H9 (cell line): ENCODE data around the gene LARGE1. TPM values are rescaled to one million over a fixed set of nuclear protein-coding genes. Genes with fewer than 3 reads are reported as not detected.

ENCODE experiments used
- DNase-seq: peaks from one replicate; pipeline ENCODE4 v3.0.0-alpha.2; 2017
- H2AFZ ChIP-seq: one replicate; pipeline ENCODE4 v1.6.1; 2013; ENCODE audit warnings: mild to moderate bottlenecking, low read length, control low read depth, moderate library complexity
- H2AK5ac ChIP-seq: 2 replicates; pipeline ENCODE4 v1.6.1; 2013; ENCODE audit warnings: low read length, control low read depth, mixed read lengths; ENCODE audit not compliant: insufficient read length
- H2BK120ac ChIP-seq: one replicate; pipeline ENCODE4 v1.6.1; 2013; ENCODE audit warnings: low read depth, mild to moderate bottlenecking, low read length, control low read depth, inconsistent platforms; ENCODE audit not compliant: poor library complexity, severe bottlenecking
- H2BK12ac ChIP-seq: 2 replicates; pipeline ENCODE4 v1.6.1; 2013; ENCODE audit warnings: low read length, control low read depth, mixed read lengths, low read depth; ENCODE audit not compliant: insufficient read length
- H2BK15ac ChIP-seq: 2 replicates; pipeline ENCODE4 v1.6.1; 2013; ENCODE audit warnings: low read depth, low read length, control low read depth
- H2BK20ac ChIP-seq: one replicate; pipeline ENCODE4 v1.6.1; 2013; ENCODE audit warnings: low read depth, mild to moderate bottlenecking, low read length, control low read depth, inconsistent platforms; ENCODE audit not compliant: poor library complexity, severe bottlenecking
- H2BK5ac ChIP-seq: 2 replicates; pipeline ENCODE4 v1.6.1; 2013; ENCODE audit warnings: low read length, control low read depth, mixed read lengths; ENCODE audit not compliant: insufficient read length
- H3K14ac ChIP-seq: 2 replicates; pipeline ENCODE4 v1.6.1; 2013; ENCODE audit warnings: low read length, control low read depth; ENCODE audit not compliant: insufficient read depth
- H3K18ac ChIP-seq: 2 replicates; pipeline ENCODE4 v1.6.1; 2013; ENCODE audit warnings: low read depth, mild to moderate bottlenecking, mixed read lengths, low read length, control low read depth; ENCODE audit not compliant: insufficient read length
- H3K23ac ChIP-seq: 2 replicates; pipeline ENCODE4 v1.6.1; 2013; ENCODE audit warnings: low read length, control low read depth, mixed read lengths, low read depth; ENCODE audit not compliant: insufficient read length
- H3K23me2 ChIP-seq: 2 replicates; pipeline ENCODE4 v1.6.1; 2013; ENCODE audit warnings: low read depth, mild to moderate bottlenecking, mixed read lengths, low read length, control low read depth; ENCODE audit not compliant: insufficient read length, poor library complexity, severe bottlenecking
- H3K27ac ChIP-seq: 2 replicates; pipeline ENCODE4 v1.5.1; 2013; ENCODE audit warnings: low read length, control low read depth, mixed read lengths, low read depth; ENCODE audit not compliant: insufficient read length
- H3K27me3 ChIP-seq: 2 replicates; pipeline ENCODE4 v1.6.1; 2013; ENCODE audit warnings: low read length, control low read depth, inconsistent platforms; ENCODE audit not compliant: insufficient read depth
- H3K4ac ChIP-seq: 2 replicates; pipeline ENCODE4 v1.6.1; 2013; ENCODE audit warnings: low read depth, mild to moderate bottlenecking, control low read depth, inconsistent platforms, low read length, moderate library complexity
- H3K4me1 ChIP-seq: 2 replicates; pipeline ENCODE4 v1.6.1; 2013; ENCODE audit warnings: low read length, control low read depth, inconsistent platforms; ENCODE audit not compliant: insufficient read depth
- H3K4me2 ChIP-seq: 2 replicates; pipeline ENCODE4 v1.6.1; 2013; ENCODE audit warnings: low read length, control low read depth, mixed read lengths; ENCODE audit not compliant: insufficient read length, insufficient read depth
- H3K56ac ChIP-seq: 2 replicates; pipeline ENCODE4 v1.6.1; 2013; ENCODE audit warnings: low read depth, mild to moderate bottlenecking, mixed read lengths, low read length, control low read depth; ENCODE audit not compliant: insufficient read length
- H3K79me1 ChIP-seq: 2 replicates; pipeline ENCODE4 v1.6.1; 2013; ENCODE audit warnings: low read depth, mild to moderate bottlenecking, moderate library complexity, low read length, control low read depth, inconsistent platforms; ENCODE audit not compliant: insufficient read depth, poor library complexity, severe bottlenecking
- H3K79me2 ChIP-seq: 2 replicates; pipeline ENCODE4 v1.6.1; 2013; ENCODE audit warnings: low read length, control low read depth, inconsistent platforms; ENCODE audit not compliant: insufficient read depth
- H3K9ac ChIP-seq: 2 replicates; pipeline ENCODE4 v1.6.1; 2013; ENCODE audit warnings: low read length, control low read depth, mixed read lengths; ENCODE audit not compliant: insufficient read length; ENCODE audit errors: extremely low read depth
- H3K9me3 ChIP-seq: one replicate; pipeline ENCODE4 v1.6.1; 2013; ENCODE audit warnings: low read depth, low read length, inconsistent platforms; ENCODE audit not compliant: control insufficient read depth
- H3T11ph ChIP-seq: one replicate; pipeline ENCODE4 v1.6.1; 2013; ENCODE audit warnings: mild to moderate bottlenecking, low read length, control low read depth, inconsistent platforms
- H4K20me1 ChIP-seq: one replicate; pipeline ENCODE4 v1.6.1; 2013; ENCODE audit not compliant: control insufficient read depth, insufficient read length, insufficient read depth
- H4K5ac ChIP-seq: 2 replicates; pipeline ENCODE4 v1.6.1; 2013; ENCODE audit warnings: low read depth, mild to moderate bottlenecking, mixed read lengths, low read length, control low read depth; ENCODE audit not compliant: insufficient read length
- H4K8ac ChIP-seq: replicated peaks from 2 replicates; pipeline ENCODE4 v1.6.1; 2013; ENCODE audit warnings: low read length, control low read depth, mixed read lengths, low read depth; ENCODE audit not compliant: insufficient read length
- H4K91ac ChIP-seq: 2 replicates; pipeline ENCODE4 v1.6.1; 2013; ENCODE audit warnings: low read depth, mild to moderate bottlenecking, moderate library complexity, mixed read lengths, low read length, control low read depth; ENCODE audit not compliant: insufficient read length
- H3K27ac Mint-ChIP-seq, 3 experiments: 2 replicates in 2 of 3; 3 replicates in 1 of 3; pipeline ENCODE4 v1.8.0; 2020 to 2021; ENCODE audit warnings: mixed read lengths in 3 of 3, mild to moderate bottlenecking in 1 of 3, moderate library complexity in 1 of 3
- H3K27me3 Mint-ChIP-seq: 2 replicates; pipeline ENCODE4 v1.8.0; 2021; ENCODE audit warnings: low read depth, mild to moderate bottlenecking, moderate library complexity, mixed read lengths
- H3K36me3 Mint-ChIP-seq, 3 experiments: 2 replicates in 2 of 3; 3 replicates in 1 of 3; pipeline ENCODE4 v1.8.0; 2020 to 2021; ENCODE audit warnings: low read depth in 3 of 3, mixed read lengths in 3 of 3; ENCODE audit not compliant: insufficient read depth in 1 of 3
- H3K4me1 Mint-ChIP-seq, 2 experiments: 2 replicates each; pipeline ENCODE4 v1.8.0; 2020; ENCODE audit warnings: mixed read lengths in 2 of 2
- H3K4me3 Mint-ChIP-seq, 2 experiments: 2 replicates in 1 of 2; 3 replicates in 1 of 2; pipeline ENCODE4 v1.8.0; 2020 to 2021; ENCODE audit warnings: mild to moderate bottlenecking in 2 of 2, mixed read lengths in 2 of 2, moderate library complexity in 1 of 2
- H3K9me3 Mint-ChIP-seq, 2 experiments: 2 replicates in 1 of 2; 3 replicates in 1 of 2; pipeline ENCODE4 v1.8.0; 2020; ENCODE audit warnings: mild to moderate bottlenecking in 2 of 2, mixed read lengths in 2 of 2, moderate library complexity in 1 of 2
- WGBS: extraction: QIAGEN DNeasy Blood & Tissue Kit; methylation state at CpG from one replicate; pipeline ENCODE4 v1.1.7; 2013; ENCODE audit warnings: missing lambda C conversion rate, low lambda C conversion rate, mixed read lengths; ENCODE audit not compliant: insufficient read length; ENCODE audit errors: extremely low coverage; 5-methylcytosine and 5-hydroxymethylcytosine counted together
- total RNA-seq: library from RNA; stranded (reverse); gene quantifications from 2 replicates; pipeline ENCODE4 v1.2.1, GENCODE V29; 2021
- TF ChIP-seq, protein P1 (sequence below): fragments of 200-600 bp; sonication (generic); conservative IDR thresholded peaks from 3 replicates; pipeline ENCODE4 v1.8.0; 2021; ENCODE audit warnings: antibody characterized with exemption, mild to moderate bottlenecking

The LARGE1 gene
- total RNA-seq, 1 experiment from 2014 or later: 43.5 TPM

DNA sequence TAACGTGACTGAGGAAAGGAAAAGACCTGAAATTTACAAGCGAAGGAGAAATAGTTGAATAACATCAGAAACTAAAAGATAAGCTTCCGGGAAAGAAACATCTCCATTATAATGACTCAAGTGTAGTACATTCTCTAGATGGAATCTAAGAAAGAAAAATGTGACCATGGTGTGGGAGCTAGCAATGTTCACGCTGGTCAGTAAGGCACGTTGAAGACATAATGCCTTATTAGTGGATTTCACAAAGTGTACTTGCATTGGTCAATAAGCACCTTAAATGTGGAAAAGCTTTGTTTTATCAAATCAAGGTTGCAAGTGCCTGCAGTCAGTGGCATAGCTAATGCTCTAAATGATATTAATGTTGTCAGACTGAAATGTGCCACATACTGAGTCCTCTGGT is 2.8 kb upstream of the LARGE1 start:
- peak overlapping the region; percentile 60 for H3K9ac ChIP-seq
- TF ChIP-seq, protein P1, sequence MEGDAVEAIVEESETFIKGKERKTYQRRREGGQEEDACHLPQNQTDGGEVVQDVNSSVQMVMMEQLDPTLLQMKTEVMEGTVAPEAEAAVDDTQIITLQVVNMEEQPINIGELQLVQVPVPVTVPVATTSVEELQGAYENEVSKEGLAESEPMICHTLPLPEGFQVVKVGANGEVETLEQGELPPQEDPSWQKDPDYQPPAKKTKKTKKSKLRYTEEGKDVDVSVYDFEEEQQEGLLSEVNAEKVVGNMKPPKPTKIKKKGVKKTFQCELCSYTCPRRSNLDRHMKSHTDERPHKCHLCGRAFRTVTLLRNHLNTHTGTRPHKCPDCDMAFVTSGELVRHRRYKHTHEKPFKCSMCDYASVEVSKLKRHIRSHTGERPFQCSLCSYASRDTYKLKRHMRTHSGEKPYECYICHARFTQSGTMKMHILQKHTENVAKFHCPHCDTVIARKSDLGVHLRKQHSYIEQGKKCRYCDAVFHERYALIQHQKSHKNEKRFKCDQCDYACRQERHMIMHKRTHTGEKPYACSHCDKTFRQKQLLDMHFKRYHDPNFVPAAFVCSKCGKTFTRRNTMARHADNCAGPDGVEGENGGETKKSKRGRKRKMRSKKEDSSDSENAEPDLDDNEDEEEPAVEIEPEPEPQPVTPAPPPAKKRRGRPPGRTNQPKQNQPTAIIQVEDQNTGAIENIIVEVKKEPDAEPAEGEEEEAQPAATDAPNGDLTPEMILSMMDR: no peak
- H3K9me3 ChIP-seq: no peaks in the 10 kb centered on the region
- H3K4me2 ChIP-seq: peak overlapping the region; percentile 97
- peaks cover 3% of the 10 kb centered on the region; the same call in 1 of the 2 replicates for H3K4me1 ChIP-seq
- H2BK15ac ChIP-seq: no peak overlapping the region
- H3K14ac ChIP-seq: no peak overlapping the region
- H3K4ac ChIP-seq: no peak overlapping the region
- Mint-ChIP-seq H3K4me3 (peak overlapping the region; percentile 85 to 94), H3K27ac (peak overlapping the region; percentile 46 to 94 (median 72); a peak in 6 of 7 replicates), H3K9me3 (no peaks in the 10 kb centered on the region), H3K36me3 (peaks cover 0 to 4% (median 0%) of the 10 kb centered on the region in 3 experiments; a peak in 2 of 7 replicates), H3K4me1 (peaks cover 32 to 47% of the 10 kb centered on the region in 2 experiments), H3K27me3 (peaks cover 16% of the 10 kb centered on the region)
- DNase-seq: no peak
- no peak overlapping the region for H4K8ac ChIP-seq
- no peak overlapping the region for H2BK120ac ChIP-seq
- H4K5ac ChIP-seq: no peak overlapping the region
- no peaks in the 10 kb centered on the region for H4K20me1 ChIP-seq
- peaks cover 25% of the 10 kb centered on the region for H3K23me2 ChIP-seq
- H3K18ac ChIP-seq: no peak overlapping the region
- no peak overlapping the region for H4K91ac ChIP-seq
- no peak overlapping the region for H2AFZ ChIP-seq
- no peaks in the 10 kb centered on the region for H3K79me1 ChIP-seq
- H3K23ac ChIP-seq: no peak overlapping the region
- no peak overlapping the region for H2BK5ac ChIP-seq
- H2BK20ac ChIP-seq: no peak overlapping the region
- no peak overlapping the region for H2AK5ac ChIP-seq
- peak overlapping the region; percentile 53 for H3K27ac ChIP-seq
- no peak overlapping the region for H3K56ac ChIP-seq
- H2BK12ac ChIP-seq: no peak overlapping the region
- no CpG with 5 or more reads among the region's 5 CpGs for WGBS
- H3K79me2 ChIP-seq: peaks cover 18% of the 10 kb centered on the region; the same call in 1 of the 2 replicates
- no peaks in the 10 kb centered on the region; the same call in 1 of the 2 replicates for H3K27me3 ChIP-seq
- no peak overlapping the region for H3T11ph ChIP-seq
